Liver (tissue), 9 donors: ENCODE measurements around the gene AP1S3. TPM values are rescaled to one million over a fixed set of nuclear protein-coding genes. Genes with fewer than 3 reads are reported as not detected.

ENCODE experiments used
- DNase-seq: peaks from one replicate; pipeline ENCODE4 v3.0.0-alpha.2; 2017; ENCODE audit warnings: low spot score
- H3K27ac ChIP-seq, 2 donors: one replicate each; pipeline ENCODE4 v1.7.0; 2013; ENCODE audit warnings: inconsistent platforms in 2 of 2, low read length in 2 of 2, control low read depth in 1 of 2, low read depth in 1 of 2, mild to moderate bottlenecking in 1 of 2
- H3K27me3 ChIP-seq, 4 donors: one replicate each; pipeline versions ENCODE4 v1.6.1 to v1.7.0; 2013; ENCODE audit warnings: low read length in 3 of 4, inconsistent platforms in 1 of 4, mild to moderate bottlenecking in 1 of 4, moderate library complexity in 1 of 4; ENCODE audit not compliant: control insufficient read depth in 4 of 4, insufficient read depth in 4 of 4
- H3K36me3 ChIP-seq, 4 donors: one replicate each; pipeline versions ENCODE4 v1.6.1 to v1.7.0; 2013; ENCODE audit warnings: low read length in 3 of 4, mild to moderate bottlenecking in 3 of 4, low read depth in 1 of 4, moderate library complexity in 1 of 4; ENCODE audit not compliant: control insufficient read depth in 4 of 4, insufficient read depth in 3 of 4
- H3K4me1 ChIP-seq, 4 donors: one replicate each; pipeline versions ENCODE4 v1.6.1 to v1.7.0; 2013; ENCODE audit warnings: low read length in 3 of 4, mild to moderate bottlenecking in 3 of 4, moderate library complexity in 1 of 4; ENCODE audit not compliant: control insufficient read depth in 4 of 4, insufficient read depth in 4 of 4
- H3K4me3 ChIP-seq, 3 donors: one replicate each; pipeline versions ENCODE4 v1.6.1 to v1.7.0; 2013; ENCODE audit warnings: low read length in 3 of 3, control low read depth in 1 of 3, low read depth in 1 of 3, mild to moderate bottlenecking in 1 of 3
- H3K9ac ChIP-seq, 2 donors: one replicate each; pipeline ENCODE4 v1.7.0; 2013; ENCODE audit warnings: low read length in 2 of 2, mild to moderate bottlenecking in 2 of 2, moderate library complexity in 2 of 2, control low read depth in 1 of 2, low read depth in 1 of 2
- H3K9me3 ChIP-seq, 4 donors: one replicate each; pipeline versions ENCODE4 v1.6.1 to v1.7.0; 2013; ENCODE audit warnings: low read length in 3 of 4; ENCODE audit not compliant: control insufficient read depth in 4 of 4
- EGR1 ChIP-seq, 2 donors: IDR thresholded peaks; 2 replicates each; pipeline ENCODE4 v1.6.1; 2016 to 2018; ENCODE audit warnings: antibody characterized with exemption in 2 of 2, low read depth in 2 of 2
- FOXA1 ChIP-seq: IDR thresholded peaks from 2 replicates; pipeline ENCODE4 v1.6.1; 2016; ENCODE audit warnings: antibody characterized with exemption
- GABPA ChIP-seq, 2 donors: IDR thresholded peaks in 1 of 2; conservative IDR thresholded peaks in 1 of 2; 2 replicates each; pipeline ENCODE4 v1.6.1; 2016; ENCODE audit warnings: antibody characterized with exemption in 2 of 2, mild to moderate bottlenecking in 1 of 2, moderate library complexity in 1 of 2
- HNF4A ChIP-seq, 2 donors: conservative IDR thresholded peaks; 2 replicates each; pipeline ENCODE4 v1.6.1; 2016; ENCODE audit warnings: antibody characterized with exemption in 2 of 2, mild to moderate bottlenecking in 2 of 2
- HNF4G ChIP-seq: IDR thresholded peaks from 2 replicates; pipeline ENCODE4 v1.6.1; 2016; ENCODE audit warnings: antibody characterized with exemption
- JUND ChIP-seq, 2 donors: IDR thresholded peaks; 2 replicates each; pipeline ENCODE4 v1.6.1; 2016; ENCODE audit warnings: antibody characterized with exemption in 2 of 2
- NR2F2 ChIP-seq: IDR thresholded peaks from 2 replicates; pipeline ENCODE4 v1.6.1; 2016; ENCODE audit warnings: antibody characterized with exemption
- RAD21 ChIP-seq, 2 donors: IDR thresholded peaks; 2 replicates each; pipeline ENCODE4 v1.6.1; 2016; ENCODE audit warnings: antibody characterized with exemption in 2 of 2, mild to moderate bottlenecking in 2 of 2
- SP1 ChIP-seq: IDR thresholded peaks from 2 replicates; pipeline ENCODE4 v1.6.1; 2018; ENCODE audit warnings: antibody characterized with exemption, mild to moderate bottlenecking
- TAF1 ChIP-seq: conservative IDR thresholded peaks from 2 replicates; pipeline ENCODE4 v1.6.1; 2016; ENCODE audit warnings: antibody characterized with exemption, mild to moderate bottlenecking
- YY1 ChIP-seq: IDR thresholded peaks from 2 replicates; pipeline ENCODE4 v1.6.1; 2016; ENCODE audit warnings: antibody characterized with exemption, mild to moderate bottlenecking
- WGBS: extraction: QIAGEN DNeasy Blood & Tissue Kit; methylation state at CpG from one replicate; pipeline ENCODE4 v1.1.7; 2013; 5-methylcytosine and 5-hydroxymethylcytosine counted together
- polyA plus RNA-seq, 2 donors: library from polyadenylated mRNA; stranded (reverse) in 1 of 2; unstranded in 1 of 2; fragments of 200-250 nt in 1 of 2; fragments of >200 nt in 1 of 2; fragmentation: Nextera tagmentation in 1 of 2; extraction: Ambion mirVana in 1 of 2; gene quantifications; one replicate each; pipeline versions ENCODE4 v1.2.1 to v1.2.3, GENCODE V29; 2013 to 2015
- total RNA-seq, 2 donors: library from RNA; depleted of rRNA; stranded (reverse); fragments of >200 nt; gene quantifications; one replicate each; pipeline ENCODE4 v1.2.3, GENCODE V29; 2014
- TF ChIP-seq, protein P1 (sequence below): IDR thresholded peaks from 2 replicates; pipeline ENCODE4 v1.6.1; 2016; ENCODE audit warnings: antibody characterized with exemption
- TF ChIP-seq, protein P2 (sequence below): IDR thresholded peaks from 2 replicates; pipeline ENCODE4 v1.6.1; 2016; ENCODE audit warnings: antibody characterized with exemption
- TF ChIP-seq, protein P3 (sequence below): IDR thresholded peaks from 2 replicates; pipeline ENCODE4 v1.6.1; 2016; ENCODE audit warnings: antibody characterized with exemption, mild to moderate bottlenecking
- TF ChIP-seq, protein P4 (sequence below): IDR thresholded peaks from 2 replicates; pipeline ENCODE4 v1.6.1; 2016; ENCODE audit warnings: antibody characterized with exemption
- TF ChIP-seq, protein P5 (sequence below): fragments of 150-350 bp; IDR thresholded peaks from 2 replicates; pipeline ENCODE4 v1.5.1; 2017; ENCODE audit warnings: improper control_type of control experiment, low read depth, low read length; ENCODE audit not compliant: missing input control
- donor health status: healthy.
- donor health status: healthy.
- donor health status: healthy.
- donor health status: healthy.
- donor health status: healthy.

AP1S3 gene
- total and polyA plus RNA-seq, 4 donors, result 1.1 to 3.8 (median 2.4) TPM

DNA sequence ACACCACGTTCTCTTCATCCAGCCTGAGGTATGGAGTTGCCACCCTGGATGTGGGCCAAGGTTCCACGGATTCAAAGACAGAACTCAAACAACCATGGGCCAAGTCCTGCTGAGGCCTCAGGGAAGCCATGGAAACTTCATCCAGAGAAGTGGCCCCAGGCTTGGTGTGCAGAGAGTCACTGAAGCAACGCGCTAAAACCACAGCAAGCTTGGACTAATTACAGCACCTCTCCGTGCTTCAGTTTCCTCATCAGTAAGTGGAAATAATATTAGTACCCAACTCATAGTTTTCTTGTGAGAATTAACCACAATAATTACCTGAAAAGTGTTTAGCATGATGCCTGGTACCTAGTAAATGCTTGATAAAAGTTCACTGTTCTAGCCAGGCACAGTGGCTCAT, 19.2 kb upstream of the AP1S3 start (continued):
- TF ChIP-seq, protein P1, sequence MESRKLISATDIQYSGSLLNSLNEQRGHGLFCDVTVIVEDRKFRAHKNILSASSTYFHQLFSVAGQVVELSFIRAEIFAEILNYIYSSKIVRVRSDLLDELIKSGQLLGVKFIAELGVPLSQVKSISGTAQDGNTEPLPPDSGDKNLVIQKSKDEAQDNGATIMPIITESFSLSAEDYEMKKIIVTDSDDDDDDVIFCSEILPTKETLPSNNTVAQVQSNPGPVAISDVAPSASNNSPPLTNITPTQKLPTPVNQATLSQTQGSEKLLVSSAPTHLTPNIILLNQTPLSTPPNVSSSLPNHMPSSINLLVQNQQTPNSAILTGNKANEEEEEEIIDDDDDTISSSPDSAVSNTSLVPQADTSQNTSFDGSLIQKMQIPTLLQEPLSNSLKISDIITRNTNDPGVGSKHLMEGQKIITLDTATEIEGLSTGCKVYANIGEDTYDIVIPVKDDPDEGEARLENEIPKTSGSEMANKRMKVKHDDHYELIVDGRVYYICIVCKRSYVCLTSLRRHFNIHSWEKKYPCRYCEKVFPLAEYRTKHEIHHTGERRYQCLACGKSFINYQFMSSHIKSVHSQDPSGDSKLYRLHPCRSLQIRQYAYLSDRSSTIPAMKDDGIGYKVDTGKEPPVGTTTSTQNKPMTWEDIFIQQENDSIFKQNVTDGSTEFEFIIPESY, result no peak
- TF ChIP-seq YY1 (no peak), NR2F2 (no peak)

DNA sequence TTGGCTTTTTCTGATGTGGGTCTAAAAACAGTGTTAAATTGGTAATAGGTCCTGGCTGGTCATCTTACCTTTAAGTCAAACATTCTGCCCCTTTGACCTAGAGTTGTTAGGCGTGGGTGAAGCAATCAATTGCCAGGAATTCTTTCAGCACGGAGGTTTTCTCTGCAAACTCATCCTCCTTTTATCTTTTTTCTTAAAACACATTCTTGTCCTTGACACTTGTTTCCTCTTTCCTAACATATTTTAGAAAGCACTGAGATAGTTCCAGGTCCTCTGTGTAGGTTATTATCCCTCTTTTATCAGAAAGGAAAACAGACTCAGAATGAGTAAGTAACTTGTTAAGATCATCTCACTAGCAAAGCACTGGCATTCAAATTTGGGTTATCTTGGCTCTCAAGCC, 18.6 kb upstream of the AP1S3 start:
- DNase-seq, result no peak
- Histone ChIP-seq H3K9ac (no peak overlapping the region), H3K9me3 (no peaks in the 10 kb centered on the region), H3K4me1 (no peaks in the 10 kb centered on the region), H3K4me3 (no peak overlapping the region), H3K36me3 (no peaks in the 10 kb centered on the region), H3K27me3 (no peaks in the 10 kb centered on the region), H3K27ac (no peak overlapping the region)
- TF ChIP-seq, protein P2, sequence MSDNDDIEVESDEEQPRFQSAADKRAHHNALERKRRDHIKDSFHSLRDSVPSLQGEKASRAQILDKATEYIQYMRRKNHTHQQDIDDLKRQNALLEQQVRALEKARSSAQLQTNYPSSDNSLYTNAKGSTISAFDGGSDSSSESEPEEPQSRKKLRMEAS, result no peak
- WGBS, result 42% methylated on average over 2 of the region's 2 CpGs

DNA sequence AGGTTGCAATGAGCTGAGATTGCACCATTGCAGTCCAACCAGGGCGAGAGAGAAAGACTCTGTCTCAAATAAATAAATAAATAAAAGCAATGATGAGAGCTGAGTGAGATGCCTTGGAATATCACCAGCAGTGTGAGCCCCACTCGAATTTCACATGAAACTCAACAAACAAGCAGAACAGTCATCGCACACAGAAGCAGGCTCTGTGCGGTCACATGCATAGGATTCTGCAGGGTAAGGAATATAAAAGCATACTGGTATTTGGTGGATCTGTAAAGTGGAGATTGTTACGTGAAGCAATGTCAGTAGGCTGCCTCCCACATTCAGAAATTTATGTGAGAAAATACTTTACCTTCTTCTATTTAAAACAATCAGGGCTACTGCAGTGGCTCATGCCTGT, 18.0 kb upstream of the AP1S3 start:
- Histone ChIP-seq H3K27ac (no peak overlapping the region), H3K4me1 (no peaks in the 10 kb centered on the region), H3K4me3 (no peak overlapping the region), H3K36me3 (no peaks in the 10 kb centered on the region), H3K9me3 (no peaks in the 10 kb centered on the region), H3K27me3 (no peaks in the 10 kb centered on the region), H3K9ac (no peak overlapping the region)
- TF ChIP-seq HNF4A (conservative IDR thresholded peaks at IDR 0.05) (no peak), HNF4G (no peak), YY1 (no peak), GABPA (IDR thresholded peaks at IDR 0.05 in 1 of 2, conservative IDR thresholded peaks at IDR 0.05 in 1 of 2) (no peak), SP1 (no peak), RAD21 (IDR thresholded peaks at IDR 0.05) (no peak), TAF1 (no peak), JUND (IDR thresholded peaks at IDR 0.05) (no peak), EGR1 (IDR thresholded peaks at IDR 0.05; ENCODE audit: low read depth in 2 of 2) (no peak), NR2F2 (no peak), FOXA1 (no peak)
- TF ChIP-seq, protein P3, sequence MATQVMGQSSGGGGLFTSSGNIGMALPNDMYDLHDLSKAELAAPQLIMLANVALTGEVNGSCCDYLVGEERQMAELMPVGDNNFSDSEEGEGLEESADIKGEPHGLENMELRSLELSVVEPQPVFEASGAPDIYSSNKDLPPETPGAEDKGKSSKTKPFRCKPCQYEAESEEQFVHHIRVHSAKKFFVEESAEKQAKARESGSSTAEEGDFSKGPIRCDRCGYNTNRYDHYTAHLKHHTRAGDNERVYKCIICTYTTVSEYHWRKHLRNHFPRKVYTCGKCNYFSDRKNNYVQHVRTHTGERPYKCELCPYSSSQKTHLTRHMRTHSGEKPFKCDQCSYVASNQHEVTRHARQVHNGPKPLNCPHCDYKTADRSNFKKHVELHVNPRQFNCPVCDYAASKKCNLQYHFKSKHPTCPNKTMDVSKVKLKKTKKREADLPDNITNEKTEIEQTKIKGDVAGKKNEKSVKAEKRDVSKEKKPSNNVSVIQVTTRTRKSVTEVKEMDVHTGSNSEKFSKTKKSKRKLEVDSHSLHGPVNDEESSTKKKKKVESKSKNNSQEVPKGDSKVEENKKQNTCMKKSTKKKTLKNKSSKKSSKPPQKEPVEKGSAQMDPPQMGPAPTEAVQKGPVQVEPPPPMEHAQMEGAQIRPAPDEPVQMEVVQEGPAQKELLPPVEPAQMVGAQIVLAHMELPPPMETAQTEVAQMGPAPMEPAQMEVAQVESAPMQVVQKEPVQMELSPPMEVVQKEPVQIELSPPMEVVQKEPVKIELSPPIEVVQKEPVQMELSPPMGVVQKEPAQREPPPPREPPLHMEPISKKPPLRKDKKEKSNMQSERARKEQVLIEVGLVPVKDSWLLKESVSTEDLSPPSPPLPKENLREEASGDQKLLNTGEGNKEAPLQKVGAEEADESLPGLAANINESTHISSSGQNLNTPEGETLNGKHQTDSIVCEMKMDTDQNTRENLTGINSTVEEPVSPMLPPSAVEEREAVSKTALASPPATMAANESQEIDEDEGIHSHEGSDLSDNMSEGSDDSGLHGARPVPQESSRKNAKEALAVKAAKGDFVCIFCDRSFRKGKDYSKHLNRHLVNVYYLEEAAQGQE, result no peak
- TF ChIP-seq, protein P4, sequence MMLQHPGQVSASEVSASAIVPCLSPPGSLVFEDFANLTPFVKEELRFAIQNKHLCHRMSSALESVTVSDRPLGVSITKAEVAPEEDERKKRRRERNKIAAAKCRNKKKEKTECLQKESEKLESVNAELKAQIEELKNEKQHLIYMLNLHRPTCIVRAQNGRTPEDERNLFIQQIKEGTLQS, result no peak
- TF ChIP-seq, protein P5, sequence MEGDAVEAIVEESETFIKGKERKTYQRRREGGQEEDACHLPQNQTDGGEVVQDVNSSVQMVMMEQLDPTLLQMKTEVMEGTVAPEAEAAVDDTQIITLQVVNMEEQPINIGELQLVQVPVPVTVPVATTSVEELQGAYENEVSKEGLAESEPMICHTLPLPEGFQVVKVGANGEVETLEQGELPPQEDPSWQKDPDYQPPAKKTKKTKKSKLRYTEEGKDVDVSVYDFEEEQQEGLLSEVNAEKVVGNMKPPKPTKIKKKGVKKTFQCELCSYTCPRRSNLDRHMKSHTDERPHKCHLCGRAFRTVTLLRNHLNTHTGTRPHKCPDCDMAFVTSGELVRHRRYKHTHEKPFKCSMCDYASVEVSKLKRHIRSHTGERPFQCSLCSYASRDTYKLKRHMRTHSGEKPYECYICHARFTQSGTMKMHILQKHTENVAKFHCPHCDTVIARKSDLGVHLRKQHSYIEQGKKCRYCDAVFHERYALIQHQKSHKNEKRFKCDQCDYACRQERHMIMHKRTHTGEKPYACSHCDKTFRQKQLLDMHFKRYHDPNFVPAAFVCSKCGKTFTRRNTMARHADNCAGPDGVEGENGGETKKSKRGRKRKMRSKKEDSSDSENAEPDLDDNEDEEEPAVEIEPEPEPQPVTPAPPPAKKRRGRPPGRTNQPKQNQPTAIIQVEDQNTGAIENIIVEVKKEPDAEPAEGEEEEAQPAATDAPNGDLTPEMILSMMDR, result no peak
- TF ChIP-seq, protein P1, result no peak
- DNase-seq, result no peak
- WGBS, result 93% methylated on average over 5 of the region's 5 CpGs
